Measurements from ENCODE around the gene RHEBL1. TPM values are rescaled to one million over a fixed set of nuclear protein-coding genes. Genes with fewer than 3 reads are reported as not detected.

RHEBL1 gene
- polyA plus RNA-seq, 3 donors: 0.17 to 0.96 (median 0.50) TPM

DNA sequence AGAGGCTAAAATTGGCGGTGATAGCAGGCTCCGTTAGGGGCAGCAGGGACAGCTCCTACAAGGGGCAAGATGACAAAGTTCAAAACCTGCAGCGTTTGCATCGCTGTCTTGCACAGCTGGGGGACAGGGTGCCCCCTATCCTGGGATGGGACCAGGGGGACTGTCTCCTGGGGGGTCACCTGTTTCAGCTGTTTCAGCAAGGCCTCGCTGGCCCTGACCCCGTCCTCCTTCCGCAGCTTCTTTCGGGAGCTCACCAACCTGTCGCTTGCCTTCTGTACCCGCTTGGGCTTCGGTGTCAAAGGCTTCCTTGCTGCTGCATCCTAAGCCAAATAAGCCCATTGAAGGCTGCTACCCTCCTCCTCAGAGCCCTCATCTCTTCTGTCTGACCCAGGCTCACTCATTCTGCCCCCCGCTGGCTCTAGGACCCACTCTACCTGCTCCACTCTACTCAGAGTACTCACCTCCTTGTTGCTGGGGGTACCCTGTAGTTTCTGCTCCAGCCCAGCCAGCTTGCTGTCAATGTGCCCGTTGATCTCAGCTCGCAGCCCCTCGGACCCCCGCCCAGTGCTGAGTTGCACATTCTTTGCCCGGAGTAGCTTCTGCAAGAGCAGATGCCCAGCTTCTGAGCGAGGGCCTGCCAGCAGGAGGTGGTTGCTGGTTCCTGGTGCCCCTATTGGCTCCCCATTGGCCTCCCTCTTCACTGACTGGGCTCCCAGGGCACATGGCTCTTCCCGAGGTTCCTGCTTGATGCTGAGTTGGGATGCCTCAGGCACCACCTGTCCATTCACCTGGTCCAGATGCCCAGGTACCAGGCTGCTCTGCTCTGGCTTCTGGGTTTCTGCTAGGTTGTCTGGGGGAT lies 38.8 kb downstream of the RHEBL1 start:
- intact Hi-C loops (cut with micrococcal nuclease): no loop called here

GRCh38 chr12:49030119-49030518 lies 39.7 kb downstream of the RHEBL1 start:
- Mint-ChIP-seq H3K4me1 (peaks cover 14% of the 10 kb centered on the region), H3K27me3 (ENCODE audit: low read depth in 3 of 3) (peaks cover 0 to 1% (median 0%) of the 10 kb centered on the region in 3 donors), H3K9me3 (no peaks in the 10 kb centered on the region), H3K36me3 (peaks cover 79 to 96% of the 10 kb centered on the region in 2 donors), H3K27ac (peak overlapping the region in 4 of 7 donors; percentile 7 to 60 (median 32)), H3K4me3 (no peak overlapping the region)
- Histone ChIP-seq H3K79me2 (ENCODE audit: insufficient read depth, low read length) (peaks cover 10% of the 10 kb centered on the region), H4K20me1 (ENCODE audit: insufficient read depth, low read length) (peaks cover 94% of the 10 kb centered on the region), H3K4me2 (replicated peaks; ENCODE audit: extremely low read depth, low read length, poor library complexity, severe bottlenecking) (no peak overlapping the region), H3K4me1 (ENCODE audit: control insufficient read depth in 1 of 2, insufficient read depth in 2 of 2, low read length in 2 of 2) (no peaks in the 10 kb centered on the region), H3K9me3 (replicated peaks in 1 of 2; ENCODE audit: control insufficient read depth in 1 of 2, insufficient read depth in 1 of 2, low read length in 2 of 2) (no peaks in the 10 kb centered on the region), H3K27ac (ENCODE audit: low read depth in 1 of 2, low read length in 2 of 2) (peak overlapping the region in 1 of 2 donors; percentile 1), H3K4me3 (replicated peaks in 1 of 3; ENCODE audit: low read depth in 2 of 3, low read length in 3 of 3) (no peak overlapping the region), H3K9ac (ENCODE audit: insufficient read depth, low read length, poor library complexity, severe bottlenecking) (no peak overlapping the region), H3K36me3 (replicated peaks in 1 of 2; ENCODE audit: control insufficient read depth in 1 of 2, insufficient read depth in 2 of 2, low read length in 2 of 2) (peaks cover 95 to 100% of the 10 kb centered on the region in 2 donors), H3K27me3 (ENCODE audit: control insufficient read depth in 2 of 2, insufficient read depth in 2 of 2, low read length in 2 of 2) (no peaks in the 10 kb centered on the region), H2AFZ (ENCODE audit: insufficient read depth, low read depth, low read length, poor library complexity, severe bottlenecking) (no peak overlapping the region)
- no CpG with 5 or more reads among the region's 8 CpGs for WGBS (ENCODE audit: insufficient coverage)
- TF ChIP-seq, protein P1, sequence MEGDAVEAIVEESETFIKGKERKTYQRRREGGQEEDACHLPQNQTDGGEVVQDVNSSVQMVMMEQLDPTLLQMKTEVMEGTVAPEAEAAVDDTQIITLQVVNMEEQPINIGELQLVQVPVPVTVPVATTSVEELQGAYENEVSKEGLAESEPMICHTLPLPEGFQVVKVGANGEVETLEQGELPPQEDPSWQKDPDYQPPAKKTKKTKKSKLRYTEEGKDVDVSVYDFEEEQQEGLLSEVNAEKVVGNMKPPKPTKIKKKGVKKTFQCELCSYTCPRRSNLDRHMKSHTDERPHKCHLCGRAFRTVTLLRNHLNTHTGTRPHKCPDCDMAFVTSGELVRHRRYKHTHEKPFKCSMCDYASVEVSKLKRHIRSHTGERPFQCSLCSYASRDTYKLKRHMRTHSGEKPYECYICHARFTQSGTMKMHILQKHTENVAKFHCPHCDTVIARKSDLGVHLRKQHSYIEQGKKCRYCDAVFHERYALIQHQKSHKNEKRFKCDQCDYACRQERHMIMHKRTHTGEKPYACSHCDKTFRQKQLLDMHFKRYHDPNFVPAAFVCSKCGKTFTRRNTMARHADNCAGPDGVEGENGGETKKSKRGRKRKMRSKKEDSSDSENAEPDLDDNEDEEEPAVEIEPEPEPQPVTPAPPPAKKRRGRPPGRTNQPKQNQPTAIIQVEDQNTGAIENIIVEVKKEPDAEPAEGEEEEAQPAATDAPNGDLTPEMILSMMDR (IDR thresholded peaks at IDR 0.05): no peak
- intact Hi-C loops (cut with micrococcal nuclease): no loop called here
- no peak for DNase-seq

More for the DNA sequence above, 38.8 kb downstream of the RHEBL1 start:
- H3K4me1 Mint-ChIP-seq: peaks cover 14% of the 10 kb centered on the region
- Histone ChIP-seq H3K4me3 (replicated peaks in 1 of 3; ENCODE audit: low read depth in 2 of 3, low read length in 3 of 3) (no peak overlapping the region), H3K79me2 (ENCODE audit: insufficient read depth, low read length) (peaks cover 10% of the 10 kb centered on the region), H2AFZ (ENCODE audit: insufficient read depth, low read depth, low read length, poor library complexity, severe bottlenecking) (no peak overlapping the region), H3K27ac (ENCODE audit: low read depth in 1 of 2, low read length in 2 of 2) (no peak overlapping the region), H3K4me2 (replicated peaks; ENCODE audit: extremely low read depth, low read length, poor library complexity, severe bottlenecking) (no peak overlapping the region), H3K9me3 (replicated peaks in 1 of 2; ENCODE audit: control insufficient read depth in 1 of 2, insufficient read depth in 1 of 2, low read length in 2 of 2) (no peaks in the 10 kb centered on the region), H3K4me1 (ENCODE audit: control insufficient read depth in 1 of 2, insufficient read depth in 2 of 2, low read length in 2 of 2) (no peaks in the 10 kb centered on the region), H3K27me3 (ENCODE audit: control insufficient read depth in 2 of 2, insufficient read depth in 2 of 2, low read length in 2 of 2) (no peaks in the 10 kb centered on the region), H4K20me1 (ENCODE audit: insufficient read depth, low read length) (peaks cover 94% of the 10 kb centered on the region), H3K9ac (ENCODE audit: insufficient read depth, low read length, poor library complexity, severe bottlenecking) (no peak overlapping the region), H3K36me3 (replicated peaks in 1 of 2; ENCODE audit: control insufficient read depth in 1 of 2, insufficient read depth in 2 of 2, low read length in 2 of 2) (peaks cover 93 to 100% of the 10 kb centered on the region in 2 donors)
- H3K4me3 Mint-ChIP-seq: no peak overlapping the region
- TF ChIP-seq, protein P1 (IDR thresholded peaks at IDR 0.05): no peak
- H3K27me3 Mint-ChIP-seq (ENCODE audit: low read depth in 3 of 3): peaks cover 0 to 1% (median 0%) of the 10 kb centered on the region in 3 donors
- 98% methylated on average over 19 of the region's 19 CpGs for WGBS (ENCODE audit: insufficient coverage)
- peaks cover 82 to 100% of the 10 kb centered on the region in 2 donors for H3K36me3 Mint-ChIP-seq
- peak overlapping the region in 3 of 7 donors; percentile 20 to 63 (median 36) for H3K27ac Mint-ChIP-seq
- DNase-seq: no peak
- H3K9me3 Mint-ChIP-seq: no peaks in the 10 kb centered on the region
